Activated naive CD4-positive, alpha-beta T cell treated with anti-CD3 and anti-CD28 coated beads, Interleukin-2, amount 10 ng/mL, durations not matched to agents 7 days and 5 days (primary cell): ENCODE measurements around the gene WDR6.
A peak's percentile ranks its signal among the peaks of the same experiment; 100 is the strongest.

ENCODE experiments used
- CTCF ChIA-PET: fragments of 350-600 bp; sonication (Branson Sonifier 250); formaldehyde crosslinking; loops from one replicate; lab custom pipeline; 2021; ENCODE audit warnings: antibody characterized with exemption; lab: Charles Lee
- DNase-seq: peaks from one replicate; pipeline ENCODE4 v3.0.0-alpha.2; 2020
- H3K27ac Mint-ChIP-seq: one replicate; pipeline ENCODE4 v1.8.0; 2021; ENCODE audit warnings: mild to moderate bottlenecking, moderate library complexity, mixed read lengths
- H3K27me3 Mint-ChIP-seq: one replicate; pipeline ENCODE4 v1.8.0; 2021; ENCODE audit warnings: mild to moderate bottlenecking, mixed read lengths
- H3K36me3 Mint-ChIP-seq: one replicate; pipeline ENCODE4 v1.8.0; 2021; ENCODE audit warnings: mixed read lengths
- H3K4me1 Mint-ChIP-seq: one replicate; pipeline ENCODE4 v1.8.0; 2021; ENCODE audit warnings: mixed read lengths
- H3K4me3 Mint-ChIP-seq: one replicate; pipeline ENCODE4 v1.8.0; 2021; ENCODE audit warnings: mild to moderate bottlenecking, moderate library complexity, mixed read lengths
- H3K9me3 Mint-ChIP-seq: one replicate; pipeline ENCODE4 v1.8.0; 2021; ENCODE audit warnings: mixed read lengths

WDR6 gene

DNA sequence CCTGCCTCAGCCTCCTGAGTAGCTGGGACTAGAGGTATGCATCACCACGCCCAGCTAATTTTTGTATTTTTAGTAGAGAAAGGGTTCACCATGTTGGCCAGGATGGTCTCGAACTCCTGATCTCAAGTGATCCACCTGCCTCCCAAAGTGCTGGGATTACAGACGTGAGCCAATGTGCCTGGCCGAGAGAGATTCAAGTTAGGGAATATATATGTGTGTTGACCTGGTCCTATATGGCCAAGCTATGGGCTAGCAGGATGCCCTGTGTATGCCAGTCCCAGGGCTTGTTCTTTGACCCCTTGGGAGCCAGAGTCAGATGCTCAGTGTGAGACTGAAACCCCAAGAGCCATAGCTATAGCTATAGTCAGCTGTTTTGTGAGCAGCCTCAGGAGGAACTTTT, 16.6 kb downstream of the WDR6 start:
- Mint-ChIP-seq H3K4me3 (peak overlapping the region; percentile 90), H3K36me3 (peaks cover 50% of the 10 kb centered on the region), H3K9me3 (no peaks in the 10 kb centered on the region), H3K27me3 (no peaks in the 10 kb centered on the region), H3K27ac (peak overlapping the region; percentile 65), H3K4me1 (peaks cover 67% of the 10 kb centered on the region)
- CTCF ChIA-PET: interaction anchor here (0.7 to 1.7 kb wide), 2 partner anchors 70 to 321 kb away, joined by 3 read pairs; partner anchors contain the start of gene QRICH1
- DNase-seq: no peak

- H3K9me3 Mint-ChIP-seq: no peaks in the 10 kb centered on the region
- no peaks in the 10 kb centered on the region for H3K27me3 Mint-ChIP-seq
- CTCF ChIA-PET: interaction anchor here (0.7 to 1.7 kb wide), 2 partner anchors 69 to 321 kb away, joined by 3 read pairs; partner anchors contain the start of gene QRICH1
- peak overlapping the region; percentile 7 for H3K4me3 Mint-ChIP-seq
- no peak overlapping the region for H3K27ac Mint-ChIP-seq
- no peak for DNase-seq
- peaks cover 68% of the 10 kb centered on the region for H3K4me1 Mint-ChIP-seq
- peaks cover 54% of the 10 kb centered on the region for H3K36me3 Mint-ChIP-seq
Measured at GRCh38 chr3:49024449-49024848, 17.3 kb downstream of the WDR6 start.

GRCh38 chr3:49025005-49025792, 18.0 kb downstream of the WDR6 start:
- CTCF ChIA-PET: interaction anchor here (1.7 kb wide), 1 partner anchor 69 kb away, joined by 3 read pairs; the partner anchor contains the start of gene QRICH1

DNA sequence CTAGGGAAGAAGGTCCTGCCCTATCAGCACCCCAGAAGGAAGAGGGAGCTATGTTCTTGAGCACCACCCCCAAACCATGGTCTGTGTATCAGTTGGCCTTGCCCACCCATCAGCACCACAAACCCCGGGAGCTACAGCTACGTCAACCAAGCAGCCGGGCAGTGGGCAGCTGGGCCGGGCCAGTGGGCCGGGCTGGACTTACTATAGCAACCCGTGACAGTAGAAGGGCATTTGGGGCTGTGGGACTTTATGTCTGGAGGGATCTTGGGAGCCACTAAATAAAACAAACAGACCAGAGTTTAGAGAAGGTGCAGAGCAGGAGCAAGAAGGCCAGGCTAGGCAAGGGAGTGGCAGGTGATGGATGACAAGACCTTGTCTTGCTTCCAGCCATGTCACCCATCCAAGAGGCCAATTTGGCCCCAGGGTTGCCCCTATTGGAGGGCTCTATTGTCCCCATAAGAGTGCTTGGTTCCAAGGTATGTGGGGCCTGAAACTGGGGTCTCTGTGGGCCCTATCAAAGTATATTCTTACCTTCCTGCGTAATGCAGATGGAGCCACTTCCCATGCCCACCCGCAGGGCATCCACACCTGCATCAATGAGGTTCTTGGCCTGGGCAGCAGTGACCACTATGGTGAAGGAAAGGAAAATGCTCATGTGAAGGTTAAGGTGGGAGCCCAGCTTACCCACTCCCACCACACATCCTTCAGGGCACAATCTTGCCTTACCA, 18.8 kb downstream of the WDR6 start:
- no peaks in the 10 kb centered on the region for H3K9me3 Mint-ChIP-seq
- CTCF ChIA-PET: interaction anchor here (1.7 kb wide), 1 partner anchor 68 kb away, joined by 3 read pairs; the partner anchor contains the start of gene QRICH1
- H3K4me1 Mint-ChIP-seq: peaks cover 63% of the 10 kb centered on the region
- DNase-seq: no peak
- peaks cover 61% of the 10 kb centered on the region for H3K36me3 Mint-ChIP-seq
- H3K27me3 Mint-ChIP-seq: no peaks in the 10 kb centered on the region
- H3K27ac Mint-ChIP-seq: peak overlapping the region; percentile 49
- H3K4me3 Mint-ChIP-seq: no peak overlapping the region

More at GRCh38 chr3:49025005-49025792, 18.0 kb downstream of the WDR6 start:
- peaks cover 63% of the 10 kb centered on the region for H3K4me1 Mint-ChIP-seq
- no peak for DNase-seq
- peaks cover 57% of the 10 kb centered on the region for H3K36me3 Mint-ChIP-seq
- peak overlapping the region; percentile 49 for H3K27ac Mint-ChIP-seq
- no peaks in the 10 kb centered on the region for H3K9me3 Mint-ChIP-seq
- no peaks in the 10 kb centered on the region for H3K27me3 Mint-ChIP-seq
- H3K4me3 Mint-ChIP-seq: no peak overlapping the region

DNA sequence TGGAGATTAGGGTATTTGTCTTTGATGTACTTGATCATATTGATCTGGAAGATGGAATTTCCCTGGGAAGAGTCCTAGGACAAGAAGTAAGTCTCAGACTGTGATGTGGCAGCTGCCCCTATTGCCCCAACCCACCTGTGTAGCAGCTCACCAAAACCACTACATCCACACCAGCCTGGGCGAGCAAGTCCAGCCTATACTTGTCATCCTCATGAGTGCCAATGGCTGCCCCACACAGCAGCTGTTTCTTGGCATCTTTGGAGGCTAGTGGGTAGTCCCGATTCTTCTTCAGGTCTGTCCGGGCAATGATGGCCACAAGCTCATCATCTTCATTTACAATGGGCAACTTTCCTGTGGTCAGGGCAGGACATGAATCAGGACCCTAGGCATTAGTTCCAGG, 19.3 kb downstream of the WDR6 start:
- CTCF ChIA-PET: no interaction called here
- peaks cover 63% of the 10 kb centered on the region for H3K36me3 Mint-ChIP-seq
- H3K4me3 Mint-ChIP-seq: no peak overlapping the region
- DNase-seq: no peak
- peak overlapping the region; percentile 37 for H3K27ac Mint-ChIP-seq
- H3K9me3 Mint-ChIP-seq: no peaks in the 10 kb centered on the region
- H3K27me3 Mint-ChIP-seq: no peaks in the 10 kb centered on the region
- H3K4me1 Mint-ChIP-seq: peaks cover 63% of the 10 kb centered on the region

GRCh38 chr3:49027634-49028033, 20.4 kb downstream of the WDR6 start:
- peaks cover 67% of the 10 kb centered on the region for H3K36me3 Mint-ChIP-seq
- no peak overlapping the region for H3K4me3 Mint-ChIP-seq
- H3K27ac Mint-ChIP-seq: no peak overlapping the region
- no peaks in the 10 kb centered on the region for H3K27me3 Mint-ChIP-seq
- no peak for DNase-seq
- peaks cover 59% of the 10 kb centered on the region for H3K4me1 Mint-ChIP-seq
- no peaks in the 10 kb centered on the region for H3K9me3 Mint-ChIP-seq
- CTCF ChIA-PET: no interaction called here

- no peaks in the 10 kb centered on the region for H3K27me3 Mint-ChIP-seq
- H3K9me3 Mint-ChIP-seq: no peaks in the 10 kb centered on the region
- DNase-seq: no peak
- peaks cover 65% of the 10 kb centered on the region for H3K36me3 Mint-ChIP-seq
- peak overlapping the region; percentile 87 for H3K27ac Mint-ChIP-seq
- CTCF ChIA-PET: interaction anchor here (0.6 kb wide), 1 partner anchor 44 kb away, joined by 3 read pairs; no protein-coding TSS in a partner anchor
- peaks cover 53% of the 10 kb centered on the region for H3K4me1 Mint-ChIP-seq
- peak overlapping the region; percentile 85 for H3K4me3 Mint-ChIP-seq
Measured at GRCh38 chr3:49028298-49028672, 21.1 kb downstream of the WDR6 start.

DNA sequence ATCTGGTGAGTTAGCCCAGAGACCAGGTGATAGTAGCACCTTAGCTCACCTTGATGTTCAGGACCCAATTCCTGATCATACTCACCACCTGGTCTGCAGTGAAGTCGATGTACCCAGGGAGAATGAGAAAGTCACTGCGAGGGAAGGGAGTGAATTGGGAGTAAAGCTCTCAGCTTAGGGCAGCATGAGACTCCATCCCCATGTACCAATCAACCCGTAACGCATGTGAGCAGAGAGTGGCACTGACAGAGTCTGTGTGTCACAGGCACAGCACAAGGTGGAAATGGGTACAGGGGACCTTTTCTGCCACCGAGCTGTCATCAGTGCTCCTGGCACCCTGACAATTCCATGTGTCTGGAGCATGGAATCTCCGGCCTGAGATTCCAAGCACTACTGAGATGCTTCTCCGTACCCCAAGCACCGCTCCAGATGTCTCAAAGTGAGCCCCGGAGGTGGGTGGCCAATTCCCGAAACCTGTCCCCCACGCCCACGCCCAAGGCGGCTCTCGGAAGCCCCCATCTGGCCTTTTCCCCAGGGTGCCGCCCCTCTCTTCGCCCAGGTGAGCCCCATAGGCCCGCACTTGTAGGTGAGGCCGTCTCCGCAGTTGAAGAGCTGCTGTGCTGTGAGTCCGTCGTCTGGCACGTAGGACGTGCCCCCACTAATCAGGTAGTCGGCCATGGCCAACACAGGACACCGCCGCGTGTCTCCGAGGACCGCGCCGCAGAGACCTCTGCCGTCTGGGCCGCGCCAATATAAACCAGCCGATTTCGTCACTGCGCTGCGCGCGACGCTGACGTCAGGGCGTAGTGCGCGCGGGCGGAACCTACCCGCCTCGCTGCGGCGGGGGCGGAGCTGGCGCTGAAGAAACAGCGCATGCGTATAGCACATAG, 21.7 kb downstream of the WDR6 start, which contains the start of gene IMPDH2:
Gene IMPDH2, minus strand, starts transcription at position 726 of the 890 bp plus-strand sequence. Its CDS starts 48 bp downstream, at position 678.
- Mint-ChIP-seq H3K27me3 (no peaks in the 10 kb centered on the region), H3K36me3 (peaks cover 60% of the 10 kb centered on the region), H3K9me3 (no peaks in the 10 kb centered on the region), H3K4me3 (peak within 1 kb of the TSS; percentile 85), H3K27ac (peak within 1 kb of the TSS; percentile 87), H3K4me1 (peaks cover 48% of the 10 kb centered on the region)
- DNase-seq: peak; percentile 94
- CTCF ChIA-PET: interaction anchor here (0.5 to 1.3 kb wide), 7 partner anchors 9 to 316 kb away, joined by 3 to 10 read pairs (median 3); partner anchors contain the start of gene QRICH1

- peaks cover 56% of the 10 kb centered on the region for H3K36me3 Mint-ChIP-seq
- no peaks in the 10 kb centered on the region for H3K27me3 Mint-ChIP-seq
- peak overlapping the region; percentile 87 for H3K27ac Mint-ChIP-seq
- CTCF ChIA-PET: interaction anchor here (0.5 to 1.3 kb wide), 6 partner anchors 9 to 315 kb away, joined by 3 to 10 read pairs (median 4); partner anchors contain the start of gene QRICH1
- H3K4me3 Mint-ChIP-seq: peak overlapping the region; percentile 85
- H3K4me1 Mint-ChIP-seq: peaks cover 44% of the 10 kb centered on the region
- H3K9me3 Mint-ChIP-seq: no peaks in the 10 kb centered on the region
- no peak for DNase-seq
Measured at GRCh38 chr3:49029563-49029884, 22.3 kb downstream of the WDR6 start.

- CTCF ChIA-PET: no interaction called here
- H3K27me3 Mint-ChIP-seq: no peaks in the 10 kb centered on the region
- DNase-seq: no peak
Measured at GRCh38 chr3:49030321-49030720, 23.1 kb downstream of the WDR6 start.

DNA sequence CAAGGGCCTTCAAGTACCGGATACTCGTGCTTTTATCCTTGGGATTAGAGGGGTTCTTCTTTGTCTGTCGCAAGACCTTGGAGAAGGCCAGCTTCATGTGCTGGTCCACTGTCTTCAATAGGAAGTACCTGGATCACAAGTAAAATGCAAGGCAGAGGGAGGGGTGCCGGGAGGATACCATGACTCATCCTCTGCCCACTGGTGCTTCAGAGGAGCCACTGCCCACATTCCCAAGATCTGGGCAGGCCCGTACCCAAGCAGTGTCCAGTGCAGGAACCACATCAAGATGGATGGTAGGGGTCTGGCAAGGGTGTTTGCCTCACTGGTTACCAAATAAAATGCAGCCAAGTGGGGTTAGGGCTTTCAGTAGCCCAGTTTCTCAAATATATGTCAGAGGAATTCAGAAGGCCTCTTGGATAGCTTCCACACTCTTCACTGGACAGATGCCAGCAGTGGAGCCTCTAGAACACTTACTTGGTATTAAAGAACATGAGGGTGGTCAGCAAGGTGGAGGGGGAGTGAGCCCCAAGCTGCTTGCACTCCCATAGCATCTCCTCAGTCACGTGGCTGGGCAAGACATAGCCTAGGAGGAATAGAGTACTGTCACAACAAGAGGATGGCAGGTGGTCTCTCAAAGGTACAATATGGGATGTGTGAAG, 25.6 kb downstream of the WDR6 start:
- H3K36me3 Mint-ChIP-seq: peaks cover 48% of the 10 kb centered on the region
- peak; percentile 14 for DNase-seq
- no peaks in the 10 kb centered on the region for H3K9me3 Mint-ChIP-seq
- H3K27ac Mint-ChIP-seq: no peak overlapping the region
- no peaks in the 10 kb centered on the region for H3K27me3 Mint-ChIP-seq
- no peak overlapping the region for H3K4me3 Mint-ChIP-seq
- CTCF ChIA-PET: interaction anchor here (0.6 kb wide), 1 partner anchor 82 kb away, joined by 5 read pairs; no protein-coding TSS in a partner anchor
- H3K4me1 Mint-ChIP-seq: peaks cover 18% of the 10 kb centered on the region

More at GRCh38 chr3:49030321-49030720, 23.1 kb downstream of the WDR6 start:
- no peak overlapping the region for H3K4me3 Mint-ChIP-seq
- no peaks in the 10 kb centered on the region for H3K9me3 Mint-ChIP-seq
- H3K4me1 Mint-ChIP-seq: peaks cover 38% of the 10 kb centered on the region
- peak overlapping the region; percentile 87 for H3K27ac Mint-ChIP-seq
- H3K36me3 Mint-ChIP-seq: peaks cover 57% of the 10 kb centered on the region

DNA sequence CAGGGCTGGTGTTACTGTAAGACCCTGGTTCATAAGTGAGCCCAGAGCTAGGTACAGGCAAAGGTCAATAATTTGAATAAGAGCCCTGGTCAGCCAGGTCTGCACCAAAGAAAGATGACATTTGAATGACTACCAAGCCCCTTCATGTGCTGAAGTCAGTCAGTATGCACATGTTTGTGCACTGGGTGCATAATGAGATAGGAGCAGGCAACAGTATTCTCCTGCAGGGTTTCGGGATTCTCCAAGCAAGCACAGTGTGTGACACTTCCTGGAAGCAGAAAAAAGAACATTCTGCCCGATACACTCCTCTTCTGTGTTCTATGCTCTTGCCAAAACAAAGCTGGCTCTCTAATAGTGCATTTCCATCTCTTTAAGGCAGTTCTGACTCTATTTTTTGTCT, 27.5 kb downstream of the WDR6 start:
- Mint-ChIP-seq H3K27me3 (no peaks in the 10 kb centered on the region), H3K27ac (no peak overlapping the region), H3K4me3 (no peak overlapping the region), H3K9me3 (no peaks in the 10 kb centered on the region), H3K4me1 (peaks cover 3% of the 10 kb centered on the region), H3K36me3 (peaks cover 44% of the 10 kb centered on the region)
- CTCF ChIA-PET: no interaction called here
- no peak for DNase-seq

GRCh38 chr3:49035281-49035680, 28.1 kb downstream of the WDR6 start:
- no peaks in the 10 kb centered on the region for H3K9me3 Mint-ChIP-seq
- peaks cover 1% of the 10 kb centered on the region for H3K4me1 Mint-ChIP-seq
- H3K36me3 Mint-ChIP-seq: peaks cover 45% of the 10 kb centered on the region
- no peak overlapping the region for H3K4me3 Mint-ChIP-seq
- no peaks in the 10 kb centered on the region for H3K27me3 Mint-ChIP-seq
- no peak for DNase-seq
- no peak overlapping the region for H3K27ac Mint-ChIP-seq
- CTCF ChIA-PET: no interaction called here
